Measurements from ENCODE around the gene H3-3A.

The H3-3A gene

GRCh38 chr1:226054519-226055327, 7.8 kb upstream of the H3-3A start:
- no peak for DNase-seq

GRCh38 chr1:226059709-226060108, 2.8 kb upstream of the H3-3A start:
- no peak for DNase-seq

- no peak for DNase-seq
Measured at GRCh38 chr1:226060427-226060826, 2.1 kb upstream of the H3-3A start.

GRCh38 chr1:226061068-226061840, 1.3 kb upstream of the H3-3A start:
- no peak for DNase-seq

GRCh38 chr1:226061841-226062557, 517 bp upstream of the H3-3A start:
- peak; percentile 84 for DNase-seq

GRCh38 chr1:226063224-226063976, 884 bp downstream of the H3-3A start:
- DNase-seq = peak; percentile 53

GRCh38 chr1:226063977-226064815, 1.7 kb downstream of the H3-3A start:
- no peak for DNase-seq

GRCh38 chr1:226064816-226065248, 2.3 kb downstream of the H3-3A start:
- DNase-seq = peak; percentile 24

GRCh38 chr1:226066415-226067078, 4.0 kb downstream of the H3-3A start:
- no peak for DNase-seq

- no peak for DNase-seq
Measured at GRCh38 chr1:226069811-226070489, 7.4 kb downstream of the H3-3A start.

- no peak for DNase-seq
Measured at GRCh38 chr1:226072347-226072746, 9.8 kb downstream of the H3-3A start.

- DNase-seq = no peak
Measured at GRCh38 chr1:226073184-226073950, 10.9 kb downstream of the H3-3A start.

GRCh38 chr1:226074046-226074445, 11.5 kb downstream of the H3-3A start:
- DNase-seq = no peak

GRCh38 chr1:226076378-226076777, 13.9 kb downstream of the H3-3A start:
- no peak for DNase-seq

- DNase-seq = no peak
Measured at GRCh38 chr1:226078374-226078773, 15.9 kb downstream of the H3-3A start.

- DNase-seq = no peak
Measured at GRCh38 chr1:226082587-226082917, 20.0 kb downstream of the H3-3A start.

- DNase-seq = peak; percentile 35
Measured at GRCh38 chr1:226082959-226083301, 20.4 kb downstream of the H3-3A start.

GRCh38 chr1:226083302-226084101, 21.0 kb downstream of the H3-3A start:
- DNase-seq = peak; percentile 79

GRCh38 chr1:226085675-226086285, 23.3 kb downstream of the H3-3A start:
- no peak for DNase-seq
